Islet precursor cell (in vitro differentiated cells): Measurements from ENCODE around the gene GNS.

ENCODE experiments used
- DNase-seq: peaks from one replicate; pipeline ENCODE4 v3.0.0-alpha.2; 2018

Gene GNS

GRCh38 chr12:64759035-64759894 lies at the start of gene GNS:
GNS (minus strand) TSS chr12:64759406; CDS start chr12:64759276, 130 bp downstream.
- peak; percentile 99 for DNase-seq

GRCh38 chr12:64808110-64808509 lies 48.9 kb upstream of the GNS start:
- DNase-seq = no peak

GRCh38 chr12:64806593-64807460 lies 47.6 kb upstream of the GNS start:
- no peak for DNase-seq

- no peak for DNase-seq
Measured at GRCh38 chr12:64806173-64806572, 47.0 kb upstream of the GNS start.

- peak; percentile 83 for DNase-seq
Measured at GRCh38 chr12:64802180-64802775, 43.1 kb upstream of the GNS start.

- no peak for DNase-seq
Measured at GRCh38 chr12:64801381-64801780, 42.2 kb upstream of the GNS start.

GRCh38 chr12:64800640-64801039 lies 41.4 kb upstream of the GNS start:
- no peak for DNase-seq

- DNase-seq = no peak
Measured at GRCh38 chr12:64798165-64798564, 39.0 kb upstream of the GNS start.

GRCh38 chr12:64797156-64797555 lies 38.0 kb upstream of the GNS start:
- DNase-seq = no peak

GRCh38 chr12:64796205-64796845 lies 37.1 kb upstream of the GNS start:
- peak; percentile 78 for DNase-seq

- no peak for DNase-seq
Measured at GRCh38 chr12:64794305-64794704, 35.1 kb upstream of the GNS start.

- DNase-seq = no peak
Measured at GRCh38 chr12:64793610-64794009, 34.4 kb upstream of the GNS start.

GRCh38 chr12:64792128-64792527 lies 32.9 kb upstream of the GNS start:
- DNase-seq = no peak

- no peak for DNase-seq
Measured at GRCh38 chr12:64791036-64791435, 31.8 kb upstream of the GNS start.

- no peak for DNase-seq
Measured at GRCh38 chr12:64790166-64790565, 31.0 kb upstream of the GNS start.

GRCh38 chr12:64785838-64786237 lies 26.6 kb upstream of the GNS start:
- DNase-seq = no peak

GRCh38 chr12:64782191-64782876 lies 23.1 kb upstream of the GNS start:
- no peak for DNase-seq

- DNase-seq = no peak
Measured at GRCh38 chr12:64781280-64782190, 22.3 kb upstream of the GNS start.

- peak; percentile 83 for DNase-seq
Measured at GRCh38 chr12:64780531-64781279, 21.5 kb upstream of the GNS start.

- no peak for DNase-seq
Measured at GRCh38 chr12:64780132-64780530, 20.9 kb upstream of the GNS start.
